Measurements from ENCODE around the gene ADD1. TPM values are rescaled to one million over a fixed set of nuclear protein-coding genes. Genes with fewer than 3 reads are reported as not detected.
"Not testable (repeated sequence)": the region's sequence is repeated elsewhere in the genome, so short reads cannot be mapped to it uniquely, and the experiment has no call there.

The ADD1 gene
- total RNA-seq, 2 experiments from 2014 or later = 196 to 206 TPM

- Mint-ChIP-seq H3K9me3 (ENCODE audit: low read depth) (no peaks in the 10 kb centered on the region), H3K4me1 (peaks cover 23% of the 10 kb centered on the region), H3K4me3 (no peak overlapping the region), H3K27me3 (no peaks in the 10 kb centered on the region), H3K36me3 (ENCODE audit: low read depth) (peaks cover 37% of the 10 kb centered on the region), H3K27ac (no peak overlapping the region)
- CTCF ChIA-PET = no interaction called here
- no peak for DNase-seq
- intact Hi-C loops (cut with DNase I, micrococcal nuclease) = no loop called here
- no peak for ATAC-seq
- POLR2A ChIA-PET = no interaction called here
Observed at GRCh38 chr4:2907706-2908293, 64.2 kb downstream of the ADD1 start.

- H3K36me3 Mint-ChIP-seq (ENCODE audit: low read depth) = peaks cover 32% of the 10 kb centered on the region
- intact Hi-C loops (cut with DNase I, micrococcal nuclease) = no loop called here
- DNase-seq (no peak), ATAC-seq (no peak)
- H3K4me1 Mint-ChIP-seq = peaks cover 23% of the 10 kb centered on the region
- no peak overlapping the region for H3K27ac Mint-ChIP-seq
- ChIA-PET CTCF (no interaction called here), POLR2A (no interaction called here)
- H3K27me3 Mint-ChIP-seq = no peaks in the 10 kb centered on the region
- no peak overlapping the region for H3K4me3 Mint-ChIP-seq
- no peaks in the 10 kb centered on the region for H3K9me3 Mint-ChIP-seq (ENCODE audit: low read depth)
Observed at GRCh38 chr4:2908686-2909085, 65.0 kb downstream of the ADD1 start.

- H3K9me3 Mint-ChIP-seq (ENCODE audit: low read depth) = no peaks in the 10 kb centered on the region
- DNase-seq = no peak
- intact Hi-C loops (cut with DNase I, micrococcal nuclease) = no loop called here
Observed at GRCh38 chr4:2909583-2909982, 65.9 kb downstream of the ADD1 start.

GRCh38 chr4:2910409-2910808, 66.8 kb downstream of the ADD1 start:
- CTCF ChIA-PET = interaction anchor here (0.6 kb wide), 1 partner anchor 14 kb away, joined by 3 read pairs; no protein-coding TSS in a partner anchor
- POLR2A ChIA-PET = no interaction called here
- intact Hi-C loops (cut with DNase I, micrococcal nuclease) = no loop called here
- Mint-ChIP-seq H3K9me3 (ENCODE audit: low read depth) (no peaks in the 10 kb centered on the region), H3K36me3 (ENCODE audit: low read depth) (peaks cover 31% of the 10 kb centered on the region), H3K27me3 (no peaks in the 10 kb centered on the region), H3K4me1 (peaks cover 26% of the 10 kb centered on the region), H3K27ac (peak overlapping the region; percentile 13), H3K4me3 (no peak overlapping the region)
- ATAC-seq (no peak), DNase-seq (no peak)

More at GRCh38 chr4:2909583-2909982, 65.9 kb downstream of the ADD1 start:
- no peak overlapping the region for H3K4me3 Mint-ChIP-seq
- H3K27ac Mint-ChIP-seq = no peak overlapping the region
- no peak for ATAC-seq
- H3K36me3 Mint-ChIP-seq (ENCODE audit: low read depth) = peaks cover 29% of the 10 kb centered on the region
- POLR2A ChIA-PET = no interaction called here
- no peaks in the 10 kb centered on the region for H3K27me3 Mint-ChIP-seq
- CTCF ChIA-PET = no interaction called here
- peaks cover 24% of the 10 kb centered on the region for H3K4me1 Mint-ChIP-seq

GRCh38 chr4:2911868-2912267, 68.2 kb downstream of the ADD1 start:
- ChIA-PET CTCF (interaction anchor here (0.7 to 1.1 kb wide), 2 partner anchors 126 to 148 kb away, joined by 3 to 4 read pairs; no protein-coding TSS in a partner anchor), POLR2A (no interaction called here)
- H3K27ac Mint-ChIP-seq = no peak overlapping the region
- H3K36me3 Mint-ChIP-seq (ENCODE audit: low read depth) = peaks cover 33% of the 10 kb centered on the region
- no peaks in the 10 kb centered on the region for H3K9me3 Mint-ChIP-seq (ENCODE audit: low read depth)
- no peaks in the 10 kb centered on the region for H3K27me3 Mint-ChIP-seq
- ATAC-seq (no peak), DNase-seq (no peak)
- no peak overlapping the region for H3K4me3 Mint-ChIP-seq
- intact Hi-C loops (cut with DNase I, micrococcal nuclease) = no loop called here
- peaks cover 14% of the 10 kb centered on the region for H3K4me1 Mint-ChIP-seq

- ChIA-PET CTCF (interaction anchor here (0.6 kb wide), 2 partner anchors 19 to 494 kb away, joined by 3 read pairs; no protein-coding TSS in a partner anchor), POLR2A (no interaction called here)
- H3K27me3 Mint-ChIP-seq = no peaks in the 10 kb centered on the region
- DNase-seq = no peak
- H3K27ac Mint-ChIP-seq = no peak overlapping the region
- H3K36me3 Mint-ChIP-seq (ENCODE audit: low read depth) = peaks cover 38% of the 10 kb centered on the region
- no peaks in the 10 kb centered on the region for H3K9me3 Mint-ChIP-seq (ENCODE audit: low read depth)
- intact Hi-C loops (cut with DNase I, micrococcal nuclease) = no loop called here
- H3K4me1 Mint-ChIP-seq = peaks cover 13% of the 10 kb centered on the region
- no peak overlapping the region for H3K4me3 Mint-ChIP-seq
- ATAC-seq = no peak
Observed at GRCh38 chr4:2913168-2913567, 69.5 kb downstream of the ADD1 start.

GRCh38 chr4:2914256-2915126, 70.8 kb downstream of the ADD1 start:
- ChIA-PET CTCF (no interaction called here), POLR2A (no interaction called here)
- no peak overlapping the region for H3K4me3 Mint-ChIP-seq
- peaks cover 46% of the 10 kb centered on the region for H3K36me3 Mint-ChIP-seq (ENCODE audit: low read depth)
- ATAC-seq (peak; percentile 47), DNase-seq (peak; percentile 26)
- H3K27ac Mint-ChIP-seq = peak overlapping the region; percentile 19
- H3K27me3 Mint-ChIP-seq = no peaks in the 10 kb centered on the region
- peaks cover 17% of the 10 kb centered on the region for H3K4me1 Mint-ChIP-seq
- no peaks in the 10 kb centered on the region for H3K9me3 Mint-ChIP-seq (ENCODE audit: low read depth)
- intact Hi-C loops (cut with DNase I, micrococcal nuclease) = no loop called here

GRCh38 chr4:2915789-2916188, 72.1 kb downstream of the ADD1 start:
- Mint-ChIP-seq H3K4me3 (no peak overlapping the region), H3K9me3 (ENCODE audit: low read depth) (peaks cover 3% of the 10 kb centered on the region), H3K27me3 (no peaks in the 10 kb centered on the region), H3K27ac (no peak overlapping the region), H3K36me3 (ENCODE audit: low read depth) (peaks cover 54% of the 10 kb centered on the region), H3K4me1 (peaks cover 28% of the 10 kb centered on the region)
- intact Hi-C loops (cut with DNase I, micrococcal nuclease) = no loop called here
- DNase-seq = no peak
- CTCF ChIA-PET = no interaction called here
- POLR2A ChIA-PET = no interaction called here
- no peak for ATAC-seq

- intact Hi-C loops (cut with DNase I, micrococcal nuclease); H3K4me3 Mint-ChIP-seq; H3K27ac Mint-ChIP-seq; CTCF ChIA-PET; POLR2A ChIA-PET; H3K27me3 Mint-ChIP-seq; ATAC-seq; H3K9me3 Mint-ChIP-seq (ENCODE audit: low read depth); DNase-seq: not testable (repeated sequence)
- Mint-ChIP-seq H3K4me1 (peaks cover 34% of the 10 kb centered on the region), H3K36me3 (ENCODE audit: low read depth) (peaks cover 58% of the 10 kb centered on the region)
Observed at GRCh38 chr4:2916696-2917095, 73.1 kb downstream of the ADD1 start.

GRCh38 chr4:2918300-2918699, 74.7 kb downstream of the ADD1 start:
- H3K27ac Mint-ChIP-seq; H3K27me3 Mint-ChIP-seq; ATAC-seq; H3K4me3 Mint-ChIP-seq; H3K9me3 Mint-ChIP-seq (ENCODE audit: low read depth); POLR2A ChIA-PET; intact Hi-C loops (cut with DNase I, micrococcal nuclease); DNase-seq: not testable (repeated sequence)
- Mint-ChIP-seq H3K4me1 (peaks cover 50% of the 10 kb centered on the region), H3K36me3 (ENCODE audit: low read depth) (peaks cover 64% of the 10 kb centered on the region)
- CTCF ChIA-PET = interaction anchor here (0.6 kb wide), 1 partner anchor 45 kb away, joined by 3 read pairs; no protein-coding TSS in a partner anchor

- H3K4me3 Mint-ChIP-seq; intact Hi-C loops (cut with DNase I, micrococcal nuclease); POLR2A ChIA-PET; H3K9me3 Mint-ChIP-seq (ENCODE audit: low read depth); ATAC-seq; H3K27ac Mint-ChIP-seq; H3K27me3 Mint-ChIP-seq; DNase-seq: not testable (repeated sequence)
- H3K36me3 Mint-ChIP-seq (ENCODE audit: low read depth) = peaks cover 68% of the 10 kb centered on the region
- H3K4me1 Mint-ChIP-seq = peaks cover 54% of the 10 kb centered on the region
- CTCF ChIA-PET = interaction anchor here (0.6 to 1.1 kb wide), 2 partner anchors 36 to 45 kb away, joined by 3 read pairs; no protein-coding TSS in a partner anchor
Observed at GRCh38 chr4:2918714-2919113, 75.1 kb downstream of the ADD1 start.
